ENCODE data around the gene SSMEM1. TPM values are rescaled to one million over a fixed set of nuclear protein-coding genes. Genes with fewer than 3 reads are reported as not detected.

Gene SSMEM1
- total and polyA plus RNA-seq, 9 of the 15 experiments (the other 6 are each of a cell fraction or from before 2014, with no cell fraction given) = 0.10 to 0.28 (median 0.18) TPM; not detected in 4

DNA sequence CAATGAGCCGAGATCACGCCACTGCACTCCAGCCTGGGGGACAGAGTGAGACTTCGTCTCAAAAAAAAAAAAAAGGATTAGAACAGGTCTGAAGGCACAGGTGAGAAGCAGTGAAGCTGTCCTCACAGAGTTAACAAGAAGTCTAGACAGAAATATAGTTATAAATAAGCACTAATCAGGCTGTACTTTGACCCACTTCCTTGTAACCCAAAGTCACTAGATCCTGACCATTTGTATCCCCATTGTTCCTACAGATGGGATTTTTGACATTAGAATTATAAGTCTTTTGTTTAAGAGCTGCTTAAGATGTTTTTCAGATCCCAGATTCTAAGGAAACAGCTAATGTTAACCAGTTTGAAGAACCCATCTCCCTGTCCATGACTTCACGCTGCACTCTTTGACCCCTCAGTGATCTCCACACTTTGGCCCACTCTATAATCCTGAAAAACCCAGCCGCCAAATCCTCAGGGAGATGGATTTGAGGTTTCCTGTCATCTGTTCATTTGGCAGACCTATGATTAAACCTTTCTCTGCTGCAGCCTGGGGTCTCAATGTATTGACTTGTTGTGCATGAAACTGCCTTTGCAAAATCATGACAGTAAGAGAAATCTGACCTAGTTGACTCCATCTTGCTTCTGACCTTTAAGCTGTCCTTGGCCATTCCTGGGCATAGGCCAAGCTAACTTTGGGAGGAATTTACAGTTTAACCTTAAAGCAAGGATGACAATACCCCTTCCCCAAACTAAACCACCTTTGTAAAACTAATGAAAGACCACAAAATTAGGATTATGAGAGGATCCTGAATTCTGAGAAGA lies 11.4 kb downstream of the SSMEM1 start (continued):
- TF ChIP-seq SRSF3 (IDR thresholded peaks at IDR 0.05; ENCODE audit: insufficient read depth, low read length) = no peak
- no peak for TF ChIP-seq ZBTB26 (CRISPR knock-in tag; IDR thresholded peaks at IDR 0.05)
- 0 out of 2 replicates have a peak, but pooled peaks have one; percentile 57 for TF ChIP-seq MEF2D (tag; conservative IDR thresholded peaks at IDR 0.05; ENCODE audit: low read depth)
- no peak for TF ChIP-seq GTF2A2 (tag; IDR thresholded peaks at IDR 0.05)
- no peak for TF ChIP-seq U2AF1 (optimal IDR thresholded peaks at IDR 0.05; ENCODE audit: low read depth, low read length)
- TF ChIP-seq SAFB (IDR thresholded peaks at IDR 0.05; ENCODE audit: borderline replicate concordance, low read depth, low read length) = no peak
- TF ChIP-seq, protein P1, sequence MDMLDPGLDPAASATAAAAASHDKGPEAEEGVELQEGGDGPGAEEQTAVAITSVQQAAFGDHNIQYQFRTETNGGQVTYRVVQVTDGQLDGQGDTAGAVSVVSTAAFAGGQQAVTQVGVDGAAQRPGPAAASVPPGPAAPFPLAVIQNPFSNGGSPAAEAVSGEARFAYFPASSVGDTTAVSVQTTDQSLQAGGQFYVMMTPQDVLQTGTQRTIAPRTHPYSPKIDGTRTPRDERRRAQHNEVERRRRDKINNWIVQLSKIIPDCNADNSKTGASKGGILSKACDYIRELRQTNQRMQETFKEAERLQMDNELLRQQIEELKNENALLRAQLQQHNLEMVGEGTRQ (CRISPR knock-in tag; IDR thresholded peaks at IDR 0.05) = no peak

- in situ Hi-C loops (cut with MboI) (no loop called here), intact Hi-C loops (cut with micrococcal nuclease) (no loop called here)
- Histone ChIP-seq H3K79me2 (ENCODE audit: control insufficient read depth, insufficient read depth, low read length) (no peaks in the 10 kb centered on the region), H3K9ac (ENCODE audit: insufficient read depth in 1 of 2, low read depth in 2 of 2, low read length in 2 of 2) (no peak overlapping the region), H3K4me3 (no peak overlapping the region), H3K4me1 (replicated peaks in 1 of 2; ENCODE audit: control insufficient read depth in 2 of 2, insufficient read depth in 2 of 2, low read length in 2 of 2) (peaks cover 7 to 14% of the 10 kb centered on the region in 2 experiments; a peak in 4 of 5 replicates), H2AFZ (ENCODE audit: low read depth, low read length) (peak overlapping the region; percentile 48; the same call in 1 of the 2 replicates), H3K27ac (ENCODE audit: extremely low read depth, low read depth, low read length) (no peak overlapping the region), H4K20me1 (replicated peaks; ENCODE audit: control insufficient read depth, insufficient read depth, low read length) (no peaks in the 10 kb centered on the region), H3K4me2 (ENCODE audit: insufficient read depth, low read length) (no peak overlapping the region), H3K27me3 (ENCODE audit: control insufficient read depth in 2 of 2, insufficient read depth in 2 of 2, low read length in 2 of 2) (no peaks in the 10 kb centered on the region), H3K9me3 (replicated peaks; ENCODE audit: control insufficient read depth, insufficient read depth, low read depth, low read length) (no peaks in the 10 kb centered on the region), H3K36me3 (ENCODE audit: control insufficient read depth, insufficient read depth, low read length) (no peaks in the 10 kb centered on the region), H3K9me1 (ENCODE audit: control insufficient read depth, insufficient read depth, low read length) (no peaks in the 10 kb centered on the region)
- WGBS (ENCODE audit: insufficient coverage, low coverage, missing lambda C conversion rate) = 41% methylated on average over 9 of the region's 9 CpGs
- no peak for TF ChIP-seq NCOA6 (IDR thresholded peaks at IDR 0.05)
- TF ChIP-seq, protein P2, sequence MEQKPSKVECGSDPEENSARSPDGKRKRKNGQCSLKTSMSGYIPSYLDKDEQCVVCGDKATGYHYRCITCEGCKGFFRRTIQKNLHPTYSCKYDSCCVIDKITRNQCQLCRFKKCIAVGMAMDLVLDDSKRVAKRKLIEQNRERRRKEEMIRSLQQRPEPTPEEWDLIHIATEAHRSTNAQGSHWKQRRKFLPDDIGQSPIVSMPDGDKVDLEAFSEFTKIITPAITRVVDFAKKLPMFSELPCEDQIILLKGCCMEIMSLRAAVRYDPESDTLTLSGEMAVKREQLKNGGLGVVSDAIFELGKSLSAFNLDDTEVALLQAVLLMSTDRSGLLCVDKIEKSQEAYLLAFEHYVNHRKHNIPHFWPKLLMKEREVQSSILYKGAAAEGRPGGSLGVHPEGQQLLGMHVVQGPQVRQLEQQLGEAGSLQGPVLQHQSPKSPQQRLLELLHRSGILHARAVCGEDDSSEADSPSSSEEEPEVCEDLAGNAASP (IDR thresholded peaks at IDR 0.05) = no peak
- FAIRE-seq = no peak
- POLR2A ChIA-PET = interaction anchor here (0.6 to 3.0 kb wide), 3 partner anchors 15 to 346 kb away, joined by 3 to 14 read pairs (median 4); partner anchors contain the start of gene TMEM209
- ATAC-seq = no peak
- no peak for DNase-seq (ENCODE audit: extremely low read depth in 1 of 4, low spot score in 3 of 4)
- CTCF ChIA-PET (ENCODE audit: low intra/inter-chr PET ratio) = no interaction called here
- no TSS peak for BruUV-seq (replicated peaks)
These were observed 12.2 kb downstream of the SSMEM1 start for GRCh38 chr7:130219871-130220270.
